Limb (tissue), 2 donors: Measurements from ENCODE around the gene IGF2BP3.
A peak's percentile ranks its signal among the peaks of the same experiment; 100 is the strongest.
"Not testable (repeated sequence)": the region's sequence is repeated elsewhere in the genome, so short reads cannot be mapped to it uniquely, and the experiment has no call there.

ENCODE experiments used
- DNase-seq, 2 donors: peaks; one replicate each; pipeline ENCODE4 v3.0.0-alpha.2; 2016; ENCODE audit errors: extremely low spot score in 2 of 2

IGF2BP3 gene

DNA sequence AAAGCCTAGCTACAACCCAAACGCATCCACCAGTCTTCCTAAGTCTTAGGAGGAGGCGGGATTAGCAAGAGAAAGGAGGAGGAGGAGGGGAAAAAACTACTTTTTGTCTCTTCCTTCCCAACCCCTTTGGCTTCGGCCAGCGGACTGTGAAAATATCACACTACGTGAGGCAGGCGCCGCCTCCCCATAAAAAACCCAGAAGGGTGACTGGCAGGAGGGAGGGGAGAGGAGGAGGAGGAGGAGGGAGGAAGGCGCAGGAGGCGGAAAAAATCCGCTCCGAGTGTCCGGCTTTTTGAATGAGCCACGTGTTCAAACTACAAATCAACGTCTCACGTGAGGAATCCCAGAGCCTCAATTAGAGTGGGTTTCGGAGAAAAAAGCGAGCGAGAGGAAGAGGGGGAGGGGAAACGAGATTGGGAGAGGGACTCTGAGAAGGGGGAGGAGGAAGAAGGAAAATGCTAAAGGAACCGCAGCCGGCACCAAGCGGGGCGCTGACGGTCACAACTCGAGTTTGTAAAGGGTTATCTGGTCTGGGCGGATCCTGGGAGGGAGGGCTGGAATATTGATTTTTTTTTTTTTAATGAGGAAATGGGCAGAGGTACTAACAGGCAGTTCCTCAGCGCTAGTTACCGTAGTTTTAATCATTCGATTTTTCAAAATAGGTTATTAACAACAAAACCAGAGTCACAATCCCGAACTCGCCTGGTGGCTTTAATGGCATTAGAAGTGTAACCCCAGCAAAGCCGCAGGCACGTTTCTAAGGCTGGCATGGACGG is at the start of gene IGF2BP3:
Gene IGF2BP3 (minus strand): TSS at position 162 of the 776 bp plus-strand sequence. CDS start 381 bp downstream, outside the sequence.
- peak; percentile 92 to 95 for DNase-seq

DNA sequence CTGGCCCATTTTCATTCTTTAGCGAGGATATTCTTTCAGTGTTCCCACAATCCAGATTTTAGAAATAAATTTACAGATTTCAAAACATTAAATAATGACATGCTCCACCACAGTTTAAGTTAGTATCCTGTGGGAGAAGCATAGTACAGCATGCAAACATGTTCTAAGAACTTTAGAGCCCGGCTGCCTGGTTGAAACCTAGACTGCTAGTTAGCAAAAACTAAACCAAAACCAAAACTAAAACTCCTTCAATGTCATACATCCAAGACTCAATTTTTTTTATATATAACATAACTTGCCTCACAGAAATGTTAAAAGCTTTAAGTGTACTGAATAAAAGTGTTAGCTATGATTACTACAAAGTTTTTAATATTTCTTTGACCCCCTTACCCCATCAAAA is 44.5 kb upstream of the IGF2BP3 start:
- no peak for DNase-seq

- DNase-seq: not testable (repeated sequence)
These were observed 43.5 kb upstream of the IGF2BP3 start for GRCh38 chr7:23513746-23514145.

DNA sequence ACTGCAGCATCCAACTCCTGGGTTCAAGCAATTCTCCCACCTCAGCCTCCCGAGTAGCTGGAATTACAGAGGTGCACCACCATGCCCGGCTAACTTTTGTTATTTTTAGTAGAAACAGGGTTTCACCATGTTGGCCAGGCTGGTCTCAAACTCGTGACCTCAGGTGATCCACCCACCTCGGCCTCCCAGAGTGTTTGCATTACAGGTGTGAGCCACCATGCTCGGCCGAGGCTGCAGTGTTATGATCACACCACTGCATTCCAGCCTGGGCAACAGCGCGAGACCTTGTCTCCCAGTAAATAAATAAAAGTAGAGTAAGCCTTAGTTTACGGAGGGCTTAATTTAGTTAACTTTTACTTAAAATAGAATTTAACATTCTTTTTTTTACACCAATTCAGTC is 23.7 kb upstream of the IGF2BP3 start:
- DNase-seq: no peak

DNA sequence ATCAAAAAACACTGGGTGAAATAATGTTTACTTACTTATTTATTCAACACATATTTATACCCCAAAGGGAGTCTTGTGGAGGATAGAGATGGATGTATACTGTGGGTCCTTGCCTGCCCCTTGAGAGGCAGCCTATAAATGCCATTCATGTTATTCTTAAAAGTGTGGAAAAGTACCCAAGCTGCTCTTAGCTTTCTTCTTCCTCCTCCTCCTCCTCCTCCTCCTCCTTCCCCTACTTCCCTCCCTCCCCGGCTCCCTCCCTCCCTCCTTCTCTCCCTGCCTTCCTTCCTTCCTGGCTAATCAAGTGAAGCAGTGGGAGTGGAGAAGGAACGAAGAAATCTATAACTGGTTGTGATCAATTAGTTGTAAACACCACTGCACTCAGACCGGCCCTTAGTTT is 21.2 kb upstream of the IGF2BP3 start:
- no peak for DNase-seq

DNA sequence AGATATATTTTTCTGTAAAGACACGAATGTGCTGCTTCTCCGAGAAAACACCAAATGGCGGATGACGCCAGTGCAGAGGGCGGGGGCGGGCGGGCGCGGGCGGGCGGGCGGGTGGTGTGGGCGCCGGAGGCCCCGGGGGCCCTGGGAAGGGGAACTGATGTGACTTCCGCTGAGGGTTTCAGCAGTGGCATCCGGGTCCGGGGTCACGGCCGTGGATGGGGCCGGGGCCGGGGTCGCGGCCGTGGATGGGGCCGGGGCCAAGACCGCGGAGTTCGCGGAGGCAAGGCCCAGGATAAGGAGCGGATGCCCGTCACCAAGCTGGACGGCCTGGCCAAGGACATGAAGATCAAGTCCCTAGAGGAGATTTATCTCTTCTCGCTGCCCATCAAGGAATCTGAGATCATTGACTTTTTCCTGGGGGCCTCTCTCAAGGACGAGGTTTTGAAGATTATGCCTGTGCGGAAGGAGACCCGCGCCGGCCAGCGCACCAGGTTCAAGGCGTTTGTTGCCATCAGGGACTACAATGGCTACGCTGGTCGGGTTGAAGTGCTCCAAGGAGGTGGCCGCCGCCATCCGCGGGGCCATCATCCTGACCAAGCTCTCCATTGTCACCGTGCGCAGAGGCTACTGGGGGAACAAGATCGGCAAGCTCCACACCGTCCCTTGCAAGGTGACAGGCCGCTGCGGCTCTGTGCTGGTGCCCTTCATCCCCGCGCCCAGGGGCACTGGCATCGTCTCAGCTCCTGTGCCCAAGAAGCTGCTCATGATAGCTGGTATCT is 20.3 kb upstream of the IGF2BP3 start:
- peak; percentile 44 to 83 for DNase-seq

DNA sequence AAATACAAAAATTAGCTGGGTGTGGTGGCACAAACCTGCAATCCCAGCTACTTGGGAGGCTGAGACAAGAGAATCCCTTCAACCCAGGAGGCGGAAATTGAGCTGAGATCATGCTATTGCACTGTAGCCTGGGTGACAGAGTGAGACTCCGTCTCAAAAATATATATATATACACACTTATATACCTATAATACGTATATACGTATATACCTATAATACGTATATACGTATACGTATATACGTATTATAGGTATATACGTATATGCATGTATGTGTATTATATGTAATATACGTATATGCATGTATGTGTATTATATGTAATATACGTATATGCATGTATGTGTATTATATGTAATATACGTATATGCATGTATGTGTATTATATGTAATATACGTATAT is 18.4 kb upstream of the IGF2BP3 start:
- not testable (repeated sequence) for DNase-seq

DNA sequence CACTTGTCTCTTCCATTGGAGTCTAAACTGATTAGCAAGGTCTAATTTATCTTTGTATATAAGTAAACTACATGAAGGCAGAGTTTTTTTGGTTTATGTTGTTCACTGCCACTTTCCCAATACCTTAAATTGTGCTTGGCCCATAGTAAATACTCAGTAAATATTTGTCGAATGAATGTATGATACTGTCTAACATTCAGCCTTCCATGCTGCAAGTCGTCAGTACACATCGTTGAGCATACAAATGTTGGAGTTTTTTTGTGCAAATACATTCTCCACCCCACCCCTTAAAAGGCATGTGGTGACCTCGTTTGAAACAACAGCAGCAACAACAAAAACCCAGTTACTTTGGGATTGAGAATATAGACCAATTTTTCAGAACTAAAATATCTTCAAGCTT is 17.4 kb upstream of the IGF2BP3 start:
- DNase-seq: no peak

DNA sequence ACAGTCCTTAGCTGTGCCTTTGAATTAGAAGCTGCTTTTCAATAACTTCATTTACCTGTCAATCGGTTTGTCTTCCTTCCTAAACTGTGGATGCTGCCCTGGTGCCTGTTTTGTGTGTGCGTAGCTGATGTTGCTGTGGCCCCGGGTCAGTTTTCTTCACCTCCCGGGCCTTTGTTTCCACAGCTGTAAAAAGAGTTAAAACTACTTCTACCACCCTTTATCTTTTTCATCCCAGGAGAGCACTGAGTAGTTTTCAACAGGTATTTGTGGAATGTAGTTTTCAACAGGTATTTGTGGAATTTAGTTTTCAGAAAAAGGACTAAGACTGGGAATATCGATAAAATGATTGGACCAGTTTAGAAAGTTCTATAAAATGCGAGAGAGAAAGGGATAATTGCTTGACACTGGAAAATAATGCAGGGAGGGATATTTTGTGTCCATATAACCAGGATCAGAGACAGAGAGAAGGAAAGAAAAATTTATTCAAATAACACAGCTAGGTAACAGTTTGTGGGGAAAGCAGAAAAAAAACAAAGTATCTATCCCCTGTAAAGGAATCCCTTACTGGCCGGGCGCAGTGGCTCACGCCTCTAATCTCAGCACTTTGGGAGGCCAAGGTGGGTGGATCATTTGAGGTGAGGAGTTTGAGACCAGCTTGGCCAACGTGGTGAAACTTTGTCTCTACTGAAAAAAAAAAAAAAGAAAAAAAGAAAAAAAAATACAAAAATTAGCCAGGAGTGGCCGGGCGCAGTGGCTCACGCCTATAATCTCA is 15.9 kb upstream of the IGF2BP3 start:
- no peak for DNase-seq

DNA sequence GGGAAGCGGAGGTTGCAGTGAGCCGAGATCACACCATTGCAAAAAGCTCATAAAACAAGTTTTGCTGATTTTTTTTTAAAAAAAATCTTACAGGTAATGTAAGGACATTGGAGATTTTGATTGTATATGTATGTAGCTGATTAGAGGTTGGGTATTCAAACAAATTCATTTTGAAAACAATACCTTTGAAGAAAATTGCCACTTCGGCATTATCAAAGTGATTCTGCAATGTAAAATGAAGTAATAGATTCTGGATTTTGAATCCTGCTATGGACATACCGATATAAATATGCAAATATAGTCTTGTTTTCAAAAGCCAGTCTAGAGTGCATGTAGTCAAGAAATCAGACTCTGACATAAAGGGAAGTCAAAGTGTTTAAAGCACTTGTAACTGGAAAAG is 12.4 kb upstream of the IGF2BP3 start:
- DNase-seq: no peak

GRCh38 chr7:23477962-23478866 is 7.9 kb upstream of the IGF2BP3 start:
- no peak for DNase-seq

- no peak for DNase-seq
These were observed 6.8 kb upstream of the IGF2BP3 start for GRCh38 chr7:23477157-23477499.

DNA sequence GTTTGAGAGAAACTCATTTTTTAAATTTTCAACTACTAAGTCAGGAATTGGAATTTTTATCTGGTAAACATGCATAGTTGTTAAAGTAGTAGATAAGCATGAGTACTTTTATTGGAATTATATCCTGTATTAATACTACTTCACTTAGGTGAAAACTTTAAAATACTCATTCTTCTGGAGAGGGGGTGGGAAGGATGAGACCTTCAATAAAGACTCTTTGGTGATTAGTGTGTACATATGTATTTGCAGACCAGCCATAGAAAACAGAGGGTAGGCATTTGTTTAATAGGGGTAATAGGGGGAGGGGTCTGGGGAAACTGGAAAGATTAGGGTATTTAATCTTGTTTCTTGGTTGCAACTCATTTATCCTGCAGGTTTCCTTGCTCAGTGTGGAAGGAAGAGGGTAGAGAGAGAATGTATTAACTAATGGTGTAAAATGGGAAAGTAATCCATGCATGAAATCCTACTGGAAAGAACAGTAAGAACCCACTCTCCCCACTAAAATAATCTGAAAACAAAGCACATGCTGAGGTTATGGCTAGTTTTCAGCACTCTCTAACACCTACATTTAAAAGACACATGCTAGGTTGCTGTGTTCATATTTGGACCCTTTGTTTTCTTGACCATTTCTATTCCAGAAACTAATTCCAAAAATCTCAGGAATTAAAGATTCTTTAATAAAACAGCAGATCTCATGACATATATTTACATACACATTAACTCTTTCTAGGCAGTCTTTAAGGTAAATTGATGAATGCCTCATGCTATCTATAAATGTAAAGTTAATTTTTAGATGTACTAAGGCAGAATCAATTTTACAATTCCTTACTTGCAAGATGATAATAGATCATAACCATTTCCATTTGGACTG is 6.2 kb upstream of the IGF2BP3 start:
- no peak for DNase-seq

DNA sequence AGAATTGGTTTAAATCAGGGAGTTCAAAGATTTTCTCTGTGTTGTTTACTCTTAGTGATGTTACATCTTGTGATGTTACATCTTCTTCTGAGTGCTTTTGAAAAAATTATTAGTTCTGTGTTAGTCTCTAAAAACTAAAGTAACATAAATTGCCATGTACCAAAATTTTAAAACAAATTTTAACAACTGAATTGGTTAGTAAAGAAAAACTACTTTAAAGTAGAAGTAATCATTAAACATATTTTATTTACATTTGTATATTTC is 5.2 kb upstream of the IGF2BP3 start:
- DNase-seq: no peak

DNA sequence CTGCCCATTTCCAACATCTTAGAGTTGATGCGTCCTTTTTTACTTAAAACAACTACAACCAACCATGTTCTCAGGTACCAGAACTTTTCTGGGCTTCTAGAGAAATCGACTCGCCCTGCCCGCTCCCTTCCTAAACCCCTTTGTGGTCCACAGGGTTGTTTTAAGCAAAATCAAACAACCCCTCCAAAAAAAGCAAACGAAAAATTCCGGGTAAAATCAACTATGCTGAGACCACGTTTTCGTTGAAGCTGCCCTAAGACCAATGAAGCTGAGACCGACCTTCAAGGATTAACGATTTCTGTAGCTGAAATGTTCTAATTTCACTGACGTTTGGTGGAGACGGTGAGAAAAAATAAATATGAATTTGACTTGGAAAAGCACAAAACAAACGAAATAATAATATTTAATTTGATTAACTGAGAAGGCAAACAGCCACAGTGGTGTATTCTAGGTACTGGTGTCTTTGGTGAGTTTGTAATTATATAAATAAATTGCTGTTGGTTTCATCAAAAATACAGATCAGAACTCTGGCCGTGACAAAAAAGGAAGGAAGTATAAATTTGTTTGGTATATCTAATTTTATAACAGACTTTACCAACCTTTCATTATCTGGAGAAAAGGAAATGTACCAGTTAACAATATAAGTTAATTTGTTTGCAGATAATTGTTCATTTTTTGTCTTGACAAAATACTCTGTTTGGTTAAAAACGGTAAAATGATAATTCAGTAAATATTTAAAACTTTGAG is 4.7 kb upstream of the IGF2BP3 start:
- DNase-seq: no peak

DNA sequence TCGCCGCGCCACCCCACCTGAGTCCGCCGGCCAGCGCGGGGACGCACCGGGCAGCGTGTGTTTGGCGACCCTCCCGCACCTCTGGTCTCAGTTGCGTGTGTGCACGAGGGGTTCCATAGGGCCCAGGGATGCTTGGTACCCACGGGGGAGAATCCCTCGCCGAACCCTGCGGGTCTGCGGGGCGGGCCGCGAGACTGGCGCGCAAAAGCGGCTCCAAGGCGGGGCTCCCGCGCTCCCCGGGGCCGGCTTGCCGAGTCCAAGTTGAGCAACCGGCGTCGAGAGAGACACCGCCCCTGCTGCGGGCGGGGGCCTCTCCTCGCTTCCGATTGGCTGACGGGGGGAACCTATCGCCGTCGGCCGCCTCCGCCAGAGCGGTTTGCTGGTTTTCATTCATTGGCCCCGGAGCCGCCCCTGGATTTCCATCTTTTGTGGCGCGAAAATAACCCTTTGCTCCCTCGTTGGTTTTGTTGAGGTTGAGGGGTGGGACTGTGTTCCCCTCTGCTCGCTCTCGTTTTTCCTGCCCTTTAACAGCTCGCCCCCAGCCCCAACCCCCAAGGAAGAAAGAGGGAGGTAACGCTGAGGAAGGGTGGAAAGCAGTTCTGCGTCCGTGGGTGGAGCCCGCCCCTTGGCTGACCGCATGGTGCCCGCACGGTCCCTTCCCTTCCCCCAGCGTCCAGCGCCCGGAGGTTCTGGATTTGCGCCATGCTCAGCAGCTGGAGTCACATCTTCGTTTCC is 4.0 kb upstream of the IGF2BP3 start:
- DNase-seq: peak; percentile 96 to 97

GRCh38 chr7:23473844-23474093 is 3.5 kb upstream of the IGF2BP3 start:
- DNase-seq: peak in 1 of 2 donors; percentile 53

- peak in 1 of 2 donors; percentile 67 for DNase-seq
These were observed 2.9 kb upstream of the IGF2BP3 start for GRCh38 chr7:23472956-23473843.
